NK-92 treated with Interleukin-12 subunit alpha and Interleukin-12 subunit beta, amount 100 ng/mL, for 24 hours (cell line): ENCODE data around the gene UNC13A.

ENCODE experiments used
- DNase-seq: peaks from one replicate; lab custom pipeline; 2025; lab: John Stamatoyannopoulos, UW

Gene UNC13A

DNA sequence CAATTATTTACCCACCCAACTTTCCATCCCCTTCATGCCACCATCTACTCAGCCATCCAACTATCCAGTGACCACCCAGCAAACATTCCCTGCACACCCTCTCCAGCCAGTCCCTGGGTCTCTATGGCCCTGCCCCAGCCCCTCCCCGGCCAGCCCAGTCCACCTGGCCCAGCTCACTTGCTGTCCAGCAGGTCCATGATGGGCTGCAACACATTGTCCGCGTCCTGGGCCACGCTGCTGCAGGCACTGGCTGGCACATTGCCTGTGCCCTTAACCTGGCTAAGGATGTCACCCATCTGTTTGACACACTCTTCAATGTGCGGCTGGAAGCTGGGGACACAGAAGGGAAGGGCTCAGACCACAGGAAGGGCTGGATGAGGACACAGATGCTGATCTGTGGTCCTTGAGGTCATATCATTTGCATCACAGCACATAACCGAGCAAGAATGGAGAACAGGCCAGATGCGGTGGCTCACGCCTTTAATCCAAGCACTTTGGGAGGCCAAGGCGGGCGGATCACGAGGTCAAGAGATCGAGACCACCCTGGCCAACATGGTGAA is 61.6 kb downstream of the UNC13A start:
- no peak for DNase-seq

DNA sequence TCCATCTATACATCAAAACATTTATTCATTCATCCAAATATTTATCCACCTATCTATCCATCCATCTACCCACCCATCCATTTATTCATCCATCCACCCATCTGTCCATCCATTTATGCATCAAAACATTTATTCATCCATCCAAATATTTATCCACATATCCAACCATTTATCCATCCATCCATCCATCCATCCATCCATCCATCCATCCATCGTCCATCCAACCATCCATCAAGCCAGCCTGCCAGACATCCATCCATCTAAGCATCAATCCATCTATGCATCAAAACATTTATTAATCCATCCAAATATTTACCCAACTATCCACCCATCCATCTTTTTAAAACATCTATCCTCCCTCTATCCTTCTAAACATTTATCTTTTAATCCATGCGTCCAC is 62.2 kb downstream of the UNC13A start:
- no peak for DNase-seq

DNA sequence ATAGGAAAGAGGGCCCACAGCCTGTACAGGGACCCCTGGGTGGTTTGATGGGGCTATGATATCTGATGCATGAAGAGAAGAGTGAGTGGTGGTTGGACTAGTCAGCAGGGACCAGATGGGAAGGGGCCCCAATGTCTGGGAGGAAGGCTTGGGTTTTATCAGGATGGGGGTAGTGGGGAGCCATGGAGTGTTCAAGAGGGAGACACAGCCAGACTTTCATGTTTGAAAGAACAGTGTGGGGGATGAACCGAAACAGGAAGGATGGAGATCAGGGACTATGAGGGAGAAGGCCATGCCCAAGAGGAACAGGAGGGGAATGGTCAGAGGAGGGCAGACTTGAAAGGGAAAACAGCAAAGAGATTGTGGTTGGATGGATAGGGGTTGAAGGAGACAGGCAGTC is 63.1 kb downstream of the UNC13A start:
- DNase-seq: no peak

DNA sequence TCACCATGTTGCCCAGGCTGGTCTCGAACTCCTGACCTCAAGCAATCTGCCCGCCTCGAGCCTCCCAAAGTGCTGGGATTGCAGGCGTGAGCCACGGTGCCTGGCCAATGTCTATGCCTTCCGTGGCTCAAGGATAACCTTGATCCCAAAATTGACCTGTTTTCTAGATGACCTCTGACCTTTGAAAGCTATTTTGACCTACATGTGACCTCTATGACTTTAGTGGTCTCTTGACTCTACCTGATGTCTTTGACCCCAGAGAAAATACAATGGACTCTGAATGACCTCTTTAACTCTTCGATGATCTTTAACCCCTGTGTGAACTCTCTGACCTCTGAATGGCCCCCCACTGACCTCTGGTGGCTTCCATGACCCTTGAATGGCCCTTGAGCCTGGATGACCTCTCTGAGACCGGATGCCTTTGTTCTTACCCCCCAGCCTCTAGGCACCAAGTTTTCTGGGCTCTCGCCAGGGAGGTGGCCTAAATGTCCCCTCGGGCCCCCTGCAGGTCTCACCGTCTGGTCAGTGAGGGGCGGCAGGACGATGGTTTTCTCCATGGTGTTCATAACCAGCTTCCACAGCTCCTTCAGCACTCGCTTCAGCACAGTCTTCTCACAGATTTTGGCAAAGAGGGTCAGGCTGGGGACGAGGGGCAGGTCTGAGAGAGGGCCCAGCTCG is 63.7 kb downstream of the UNC13A start:
- no peak for DNase-seq

DNA sequence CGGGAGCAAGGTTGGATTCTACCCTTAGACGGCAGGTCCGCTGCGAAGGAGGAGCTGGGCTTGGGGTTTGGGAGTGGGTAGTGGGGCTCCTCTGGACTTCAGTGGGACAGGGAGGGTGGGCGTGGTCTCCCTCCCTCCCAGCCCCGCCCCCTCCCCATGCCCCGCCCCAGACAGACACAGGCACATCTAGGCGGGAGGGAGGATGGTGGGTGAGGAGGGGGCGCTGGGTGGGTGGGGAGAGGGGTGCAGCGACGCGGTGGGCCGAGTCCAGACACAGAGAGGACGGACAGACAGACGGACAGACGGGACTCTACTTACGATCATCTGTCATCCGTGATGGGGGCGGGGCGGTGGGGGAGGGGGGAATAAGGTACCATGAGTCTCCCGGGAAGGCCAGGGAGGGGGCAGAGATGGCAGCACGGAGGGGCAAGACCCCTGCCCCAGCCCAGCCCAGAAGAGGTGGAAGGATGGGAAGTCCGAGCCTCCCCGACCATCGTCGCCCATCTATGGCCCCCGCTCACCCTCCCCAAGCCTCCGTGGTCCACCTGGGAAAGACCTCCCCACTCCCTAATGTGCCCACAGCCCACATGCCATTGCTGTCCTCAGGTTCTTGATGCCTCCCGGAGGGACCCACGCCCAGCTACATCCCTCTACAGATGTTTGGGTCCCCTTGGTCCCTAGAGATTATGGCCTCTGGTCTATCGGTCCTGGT is 64.8 kb downstream of the UNC13A start:
- DNase-seq: no peak

DNA sequence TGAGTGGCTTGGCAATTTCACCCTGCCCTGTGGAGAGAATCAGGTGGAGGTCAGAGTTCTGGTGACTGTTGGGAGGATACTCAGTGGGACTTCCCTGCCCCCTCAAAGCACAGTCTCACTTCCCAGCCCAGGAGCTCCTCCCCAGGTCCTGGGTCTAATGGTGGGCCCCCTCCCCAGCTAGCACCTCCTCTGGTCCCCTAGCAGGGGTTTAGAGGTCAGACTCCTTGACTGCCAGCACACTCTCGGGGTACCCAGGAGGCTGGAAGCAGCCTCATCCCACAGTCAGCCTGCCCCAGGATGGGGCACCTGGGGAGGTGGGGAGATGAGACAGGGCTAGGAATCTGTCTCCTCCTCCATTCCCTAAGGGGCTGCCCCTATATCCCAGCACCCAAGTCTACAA is 67.5 kb downstream of the UNC13A start:
- no peak for DNase-seq

DNA sequence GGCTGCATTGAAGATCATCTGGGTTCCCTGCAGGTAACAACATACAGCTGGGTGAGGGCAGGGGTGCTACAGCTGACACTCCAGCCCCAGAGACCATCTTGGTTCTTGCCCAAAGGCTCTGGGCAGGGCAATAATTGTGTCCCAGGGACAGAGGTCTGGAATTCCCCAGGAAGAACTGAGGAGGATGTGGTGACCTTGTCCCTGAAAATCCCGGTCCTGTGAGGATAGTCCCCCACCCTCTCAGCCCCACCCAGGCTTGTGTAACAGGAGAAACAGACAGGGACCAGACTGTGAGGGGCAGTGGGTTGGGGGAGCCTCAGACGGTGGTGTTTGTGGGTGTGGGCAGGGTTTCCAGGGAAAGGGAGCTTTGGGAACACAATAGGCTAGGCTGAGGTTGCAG is 69.2 kb downstream of the UNC13A start:
- DNase-seq: no peak

DNA sequence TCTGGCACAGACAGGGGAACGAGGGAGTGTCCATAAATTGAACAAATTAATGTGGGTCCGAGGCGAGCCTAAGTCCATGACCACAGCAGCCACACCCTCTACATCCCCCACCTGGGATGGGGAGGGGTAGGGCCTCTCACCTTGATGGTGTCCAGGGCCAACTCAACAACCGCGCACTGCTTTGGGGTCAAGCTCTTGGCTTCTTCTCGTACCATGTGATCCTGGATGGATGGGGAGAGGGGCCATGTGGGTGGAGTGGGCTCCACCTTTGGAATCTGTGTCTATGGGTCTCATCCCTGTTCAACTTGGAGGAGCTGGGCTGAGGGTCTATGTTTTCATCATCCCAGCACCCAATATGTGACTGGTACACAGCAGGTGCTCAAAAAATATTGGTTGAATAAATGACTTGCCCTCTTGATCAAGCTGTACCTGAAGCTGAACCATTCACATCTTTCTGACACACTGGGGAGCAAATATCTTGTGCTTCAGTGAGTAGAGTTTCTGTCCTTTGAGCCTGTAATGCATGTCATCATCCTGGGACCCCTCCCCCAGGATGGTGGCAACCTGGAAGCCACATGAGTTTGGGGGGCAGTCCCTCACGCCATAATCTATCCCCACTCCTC is 69.8 kb downstream of the UNC13A start:
- no peak for DNase-seq

DNA sequence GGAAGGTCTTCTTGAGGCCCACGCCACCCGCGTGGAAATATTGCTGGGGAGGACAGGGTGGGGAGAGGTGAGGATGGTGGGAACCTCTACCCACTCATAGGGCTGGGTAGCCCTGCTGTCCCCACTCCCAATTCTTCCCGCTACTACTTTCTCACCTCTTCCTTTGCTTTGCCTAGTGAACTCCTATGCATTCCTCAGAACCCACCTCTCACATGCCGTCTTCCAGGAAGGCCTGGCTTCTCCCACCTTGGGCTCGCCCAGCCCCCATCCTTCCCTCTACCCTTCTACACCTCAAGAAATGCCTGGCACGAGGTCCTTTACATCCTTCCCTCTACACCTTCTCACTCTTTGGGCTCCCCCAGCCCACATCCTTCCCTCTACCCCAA is 70.4 kb downstream of the UNC13A start:
- DNase-seq: no peak

DNA sequence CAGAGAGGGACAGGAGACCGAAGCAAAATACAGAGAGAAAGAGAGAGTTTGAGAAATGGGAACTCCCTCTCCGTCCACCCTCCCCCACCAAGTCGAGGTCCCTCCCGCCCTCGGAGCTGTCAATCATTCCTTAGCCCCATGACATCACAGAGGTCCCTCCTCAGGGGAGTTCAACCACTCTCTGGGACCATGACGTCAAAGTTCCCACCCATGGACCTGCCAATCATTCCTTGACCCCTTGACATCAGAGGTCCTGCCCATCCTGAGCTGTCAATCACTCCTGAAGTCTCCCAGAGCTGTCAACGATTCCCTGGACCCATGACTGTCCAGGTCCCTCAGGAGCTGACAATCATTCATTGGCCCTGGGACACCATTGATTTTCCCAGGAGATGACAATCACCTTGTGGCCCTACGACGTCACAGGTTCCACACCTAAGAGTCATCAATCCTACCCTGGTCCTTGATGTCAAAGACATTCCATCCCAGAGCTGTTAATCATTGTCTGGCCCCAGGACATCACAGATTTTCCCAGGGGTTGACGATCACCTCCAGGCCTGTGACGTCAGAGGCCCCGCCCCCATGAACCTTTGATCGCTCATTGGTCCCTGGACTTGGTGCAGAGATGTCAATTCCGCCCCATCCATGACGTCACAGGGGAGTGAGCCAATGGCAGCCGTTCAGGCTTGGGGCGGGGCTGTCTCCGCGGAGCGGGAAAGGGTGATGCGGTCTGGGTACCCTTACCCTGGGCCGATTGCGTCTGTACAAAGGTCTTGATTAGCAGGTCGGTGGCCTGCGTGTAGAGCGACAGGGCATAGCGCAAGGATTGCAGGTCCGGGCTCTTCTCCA is 71.0 kb downstream of the UNC13A start:
- DNase-seq: no peak

DNA sequence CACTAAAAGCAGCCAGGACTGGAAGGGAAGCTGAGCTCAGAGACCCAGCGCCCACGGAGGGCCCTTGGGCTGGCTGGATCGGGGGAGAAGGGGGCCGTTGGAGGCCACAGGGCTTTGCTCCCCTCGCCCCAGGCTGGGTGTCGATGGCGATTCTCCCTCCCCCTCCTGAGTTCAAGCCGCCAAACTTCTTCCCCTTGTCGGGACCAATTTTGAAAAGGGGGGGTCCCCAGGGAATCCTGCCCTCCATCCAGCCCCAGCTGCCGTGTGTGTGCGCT is 71.5 kb downstream of the UNC13A start:
- no peak for DNase-seq

DNA sequence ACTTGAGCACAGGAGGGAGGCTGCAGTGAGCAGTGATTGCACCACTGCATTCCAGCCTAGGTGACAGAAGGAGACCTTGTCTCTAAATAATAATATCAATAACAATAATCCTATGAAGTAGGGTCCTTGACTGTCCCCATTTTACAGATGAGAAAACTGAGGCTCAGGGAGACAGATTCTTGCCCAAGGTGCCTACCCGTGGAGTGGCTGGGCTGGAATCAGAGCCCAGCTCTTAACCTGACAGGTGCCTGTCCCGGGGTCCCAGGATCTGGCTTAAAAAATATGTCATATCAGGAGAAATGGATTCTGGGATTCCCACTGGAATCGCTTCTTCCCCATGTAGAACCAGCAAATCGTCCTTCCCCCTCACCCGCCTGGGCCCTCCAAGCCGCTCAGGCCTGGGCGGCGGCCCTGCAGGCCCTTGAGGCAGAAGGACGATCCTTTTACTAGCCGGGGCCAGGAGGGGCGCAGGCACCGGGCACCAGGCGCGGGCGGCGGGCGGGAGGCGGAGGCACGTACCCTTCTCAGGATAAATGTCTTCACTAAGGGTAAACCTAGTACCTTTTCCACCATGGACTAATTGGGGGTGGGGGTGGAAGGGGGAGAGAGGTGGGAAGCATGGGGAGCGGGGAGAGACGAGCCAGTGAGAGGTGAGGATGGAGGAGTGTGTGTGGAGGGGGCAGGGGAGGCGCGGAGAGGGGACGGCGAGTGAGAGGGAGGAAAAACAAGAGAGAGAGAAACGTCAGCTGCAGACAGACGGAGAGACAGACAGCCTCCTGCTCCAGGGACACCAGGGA is 72.1 kb downstream of the UNC13A start:
- no peak for DNase-seq

DNA sequence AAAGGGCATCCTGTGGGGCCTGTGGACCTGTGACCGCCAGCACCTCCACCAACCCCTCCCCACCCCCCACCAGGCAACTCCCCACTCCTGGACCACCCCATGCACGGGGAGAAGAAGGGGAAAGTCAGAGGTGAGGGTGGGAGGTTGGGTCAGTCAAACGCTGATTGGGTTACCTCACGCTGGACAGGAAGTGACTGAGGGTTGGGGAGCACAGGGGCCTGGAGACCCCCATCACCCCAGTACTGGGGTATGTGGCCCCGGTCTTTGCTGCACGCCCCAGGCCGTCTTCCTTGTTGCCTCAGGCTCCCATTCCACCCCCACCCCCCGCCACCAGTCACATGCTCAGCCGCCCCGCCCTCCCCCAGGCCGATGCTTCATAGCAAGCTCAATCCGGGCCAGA is 73.7 kb downstream of the UNC13A start:
- no peak for DNase-seq

DNA sequence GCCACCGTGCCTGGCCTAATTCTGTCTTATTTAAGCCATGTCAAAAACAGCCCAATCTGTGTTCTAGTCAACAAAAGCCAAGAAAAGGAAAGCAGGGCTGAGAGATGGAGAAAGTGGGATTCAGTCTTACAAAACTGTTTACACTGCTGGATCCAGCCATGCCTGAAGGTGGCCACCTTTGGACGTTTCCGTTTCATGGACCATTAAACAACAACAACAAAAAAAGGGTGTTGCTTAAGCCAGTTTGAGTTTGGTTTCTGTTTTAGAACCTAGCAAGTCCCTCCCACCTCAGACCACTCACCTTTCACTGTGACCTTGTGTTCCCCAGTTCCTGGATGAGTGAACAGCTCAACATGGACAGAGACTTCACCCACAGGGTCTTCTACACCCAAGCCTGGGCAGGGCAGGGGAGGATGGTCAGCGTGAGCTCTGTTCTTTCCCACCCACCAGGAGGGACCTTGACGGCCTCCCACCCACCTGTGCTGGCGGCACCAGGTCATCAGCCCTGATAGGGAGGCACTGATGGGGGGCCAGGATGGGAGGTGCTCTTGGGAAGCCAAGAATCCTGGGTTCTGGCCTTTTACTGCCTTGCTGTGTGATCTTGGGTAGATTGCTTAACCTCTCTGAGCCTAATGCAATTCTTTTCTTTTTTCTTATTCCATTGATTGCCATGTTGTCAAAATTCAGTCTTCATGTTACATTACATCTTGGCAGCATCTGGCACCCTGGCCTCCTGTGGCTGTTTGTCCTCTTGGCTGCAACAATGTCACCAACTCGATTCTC is 76.5 kb downstream of the UNC13A start:
- DNase-seq: no peak

DNA sequence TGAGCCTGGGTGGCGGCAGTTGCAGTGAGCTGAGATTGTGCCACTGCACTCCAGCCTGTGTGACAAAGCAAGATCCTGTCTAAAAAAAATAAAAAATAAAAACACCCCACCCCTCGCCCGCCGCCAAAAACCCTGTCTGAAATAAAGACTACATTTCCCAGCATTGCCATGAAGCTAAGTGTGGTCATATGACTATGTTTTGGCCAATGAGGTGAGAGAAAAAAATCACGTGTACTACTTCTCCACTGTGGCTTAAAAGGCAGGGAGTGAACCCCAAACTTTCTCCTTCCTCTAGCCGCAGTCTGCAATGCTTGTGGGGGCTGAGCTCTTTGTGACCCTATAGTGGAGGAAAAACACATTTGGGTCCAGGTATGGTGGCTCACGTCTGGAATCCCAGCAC is 77.8 kb downstream of the UNC13A start:
- DNase-seq: no peak

DNA sequence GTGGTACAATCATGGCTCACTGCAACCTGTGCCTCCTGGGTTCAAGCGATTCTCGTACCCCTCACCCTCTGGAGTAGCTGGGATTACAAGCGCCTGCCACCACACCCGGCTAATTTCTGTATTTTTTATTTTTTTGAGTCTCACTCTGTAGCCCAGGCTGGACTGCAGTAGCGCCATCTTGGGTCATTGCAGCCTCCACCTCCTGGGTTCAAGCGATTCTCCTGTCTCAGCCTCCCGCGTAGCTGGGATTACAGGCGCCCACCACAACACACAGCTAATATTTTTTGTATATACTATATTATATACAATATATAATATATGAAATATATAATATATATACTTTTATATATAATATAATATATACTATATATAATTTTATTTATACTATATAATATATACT is 80.2 kb downstream of the UNC13A start:
- DNase-seq: no peak

DNA sequence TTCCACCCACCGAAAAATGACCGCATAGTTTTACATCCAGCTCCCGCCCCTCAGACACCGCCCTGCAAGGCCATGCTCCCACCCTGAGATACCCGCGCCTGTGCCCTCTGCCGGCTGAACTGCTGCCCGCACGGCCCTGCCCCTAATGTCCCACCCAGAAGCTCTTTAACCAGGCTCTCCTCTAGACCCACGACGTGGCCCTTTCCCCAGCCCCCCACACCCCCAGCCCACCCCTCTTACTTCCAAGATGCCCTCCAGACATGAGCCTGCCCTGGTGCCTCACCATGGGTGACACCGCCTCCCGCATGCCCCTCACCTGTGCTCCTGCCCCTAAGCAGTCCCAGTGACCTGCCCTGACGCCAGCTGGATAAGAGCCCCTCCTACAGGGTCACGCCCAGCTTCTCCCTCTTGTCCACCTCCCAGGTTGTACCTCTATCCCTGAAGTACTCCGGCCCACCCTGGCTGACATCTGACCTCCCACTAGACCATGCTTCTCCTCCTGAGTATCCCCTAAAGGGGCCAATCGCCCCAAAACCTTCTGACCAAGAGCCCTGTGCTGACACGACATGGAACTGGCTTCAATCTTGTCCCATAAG is 81.5 kb downstream of the UNC13A start:
- DNase-seq: no peak

DNA sequence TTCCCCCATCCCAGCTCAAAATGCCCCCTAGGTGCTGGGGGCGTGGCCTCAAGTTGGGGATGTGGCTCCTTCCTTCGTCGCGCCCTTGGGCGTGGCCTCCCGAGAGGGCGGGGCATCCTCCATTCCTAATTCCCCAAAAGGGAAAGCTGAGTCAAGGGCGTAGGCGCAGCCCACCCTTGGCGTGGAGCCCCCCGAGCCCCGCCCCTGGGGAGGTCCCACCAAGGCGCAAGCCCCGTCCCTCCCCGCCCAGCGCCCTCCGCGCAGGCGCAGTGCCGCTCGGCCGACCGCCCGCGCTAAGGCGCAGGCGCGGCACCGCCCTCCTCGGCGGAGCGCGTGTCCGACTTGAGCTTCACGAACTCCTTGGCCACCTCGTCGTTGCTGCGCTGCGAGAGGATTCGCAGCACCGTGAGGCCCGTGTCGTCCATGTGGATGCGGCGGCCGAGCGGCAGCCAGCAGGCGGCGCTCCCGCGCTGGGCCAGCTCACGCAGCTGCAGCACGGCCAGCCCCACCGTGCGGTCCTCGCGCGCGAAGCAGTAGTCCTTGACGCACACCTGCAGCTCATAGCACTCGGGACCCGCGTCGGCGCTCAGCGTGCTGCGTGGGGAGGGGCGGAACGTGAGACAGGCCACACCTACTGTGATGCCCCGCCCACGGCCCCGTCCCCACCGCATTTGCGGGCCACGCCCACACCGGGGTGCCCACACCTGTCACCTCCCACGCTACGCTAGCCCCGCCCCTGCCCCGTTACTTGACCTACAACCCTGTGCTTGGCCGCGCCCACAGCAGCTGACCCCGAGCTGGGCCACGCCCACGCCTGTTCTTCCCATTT is 82.2 kb downstream of the UNC13A start:
- no peak for DNase-seq

DNA sequence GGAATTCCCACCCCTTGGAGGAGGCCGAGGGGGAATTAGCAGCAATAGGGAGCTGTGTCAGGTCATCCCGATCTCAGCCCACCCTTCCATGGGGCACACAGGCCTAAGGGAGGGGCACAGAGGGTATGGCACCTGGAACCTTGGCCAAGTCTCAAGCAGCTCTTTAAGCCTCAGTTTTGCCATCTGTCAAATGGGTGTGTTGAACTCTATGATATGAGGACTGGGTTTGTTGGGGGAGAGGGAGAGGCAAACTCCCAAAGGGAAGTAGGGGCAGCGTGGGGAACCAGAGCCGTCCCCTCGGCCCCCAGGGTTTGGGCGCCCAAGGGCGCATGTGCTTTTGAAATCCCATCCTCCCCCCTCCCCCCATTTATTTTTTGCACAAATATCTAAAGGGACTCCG is 83.0 kb downstream of the UNC13A start:
- DNase-seq: no peak
